CD4-positive, alpha-beta T cell (primary cell): ENCODE measurements around the gene FGF4. TPM values are rescaled to one million over a fixed set of nuclear protein-coding genes. Genes with fewer than 3 reads are reported as not detected.

Experiments used
- ATAC-seq: fragments of 200-7000 bp; cut with Tn5 transposase; one replicate; pipeline ENCODE4 v1.10.0; 2022; ENCODE audit warnings: mild to moderate bottlenecking; ENCODE audit not compliant: poor library complexity
- CTCF ChIA-PET: fragments of 350-600 bp; sonication (Branson Sonifier 250); formaldehyde crosslinking; loops from one replicate; lab custom pipeline; 2021; ENCODE audit warnings: antibody characterized with exemption, inconsistent platforms; lab: Charles Lee
- POLR2A ChIA-PET: fragments of 350-600 bp; sonication (Branson Sonifier 250); formaldehyde crosslinking; loops from one replicate; lab custom pipeline; 2021; ENCODE audit warnings: antibody characterized with exemption, inconsistent platforms; lab: Charles Lee
- DNase-seq, 14 experiments: peaks; one replicate each; pipeline ENCODE4 v3.0.0-alpha.2; 2013 to 2020; ENCODE audit warnings: mixed read lengths in 2 of 14
- H3K27ac ChIP-seq, 2 donors: one replicate each; pipeline versions ENCODE4 v1.5.1 to v1.7.0; 2013; ENCODE audit warnings: low read length in 2 of 2, low read depth in 1 of 2, mild to moderate bottlenecking in 1 of 2
- H3K27me3 ChIP-seq, 2 experiments: 1 replicate in 1 of 2; 2 replicates in 1 of 2; pipeline versions ENCODE4 v1.6.1 to v1.7.0; 2013; ENCODE audit warnings: low read length in 2 of 2, control low read depth in 1 of 2, mild to moderate bottlenecking in 1 of 2, moderate library complexity in 1 of 2; ENCODE audit not compliant: insufficient read depth in 2 of 2, control insufficient read depth in 1 of 2
- H3K36me3 ChIP-seq: one replicate; pipeline ENCODE4 v1.6.1; 2013; ENCODE audit warnings: low read length, control low read depth; ENCODE audit not compliant: insufficient read depth
- H3K4me1 ChIP-seq: one replicate; pipeline ENCODE4 v1.6.1; 2013; ENCODE audit warnings: low read length, control low read depth; ENCODE audit not compliant: insufficient read depth
- H3K4me3 ChIP-seq: one replicate; pipeline ENCODE4 v1.5.1; 2013; ENCODE audit warnings: mild to moderate bottlenecking, low read length, moderate library complexity
- H3K9me3 ChIP-seq, 2 experiments: 1 replicate in 1 of 2; 2 replicates in 1 of 2; pipeline versions ENCODE4 v1.6.1 to v1.7.0; 2013; ENCODE audit warnings: low read length in 2 of 2, mild to moderate bottlenecking in 2 of 2, control low read depth in 1 of 2, moderate library complexity in 1 of 2; ENCODE audit not compliant: control insufficient read depth in 1 of 2, insufficient read depth in 1 of 2
- H3K27ac Mint-ChIP-seq: one replicate; pipeline ENCODE4 v1.8.0; 2020; ENCODE audit warnings: mixed read lengths
- H3K27me3 Mint-ChIP-seq: one replicate; pipeline ENCODE4 v1.8.0; 2021; ENCODE audit warnings: mixed read lengths
- H3K36me3 Mint-ChIP-seq: one replicate; pipeline ENCODE4 v1.8.0; 2021; ENCODE audit warnings: low read depth, mixed read lengths
- H3K4me1 Mint-ChIP-seq: one replicate; pipeline ENCODE4 v1.8.0; 2021; ENCODE audit warnings: low read depth, mixed read lengths
- H3K4me3 Mint-ChIP-seq: one replicate; pipeline ENCODE4 v1.8.0; 2020; ENCODE audit warnings: mild to moderate bottlenecking, mixed read lengths
- H3K9me3 Mint-ChIP-seq: one replicate; pipeline ENCODE4 v1.8.0; 2020; ENCODE audit warnings: mixed read lengths
- intact Hi-C, 2 experiments: fragments of 100-400 bp; cut with DNase I in 1 of 2; cut with micrococcal nuclease in 1 of 2; formaldehyde crosslinking; loops; one replicate each; pipeline versions ENCODE4 v1.15.1 to v1.9.0; 2023 to 2025; cut with DNase I, micrococcal nuclease
- total RNA-seq, 174 experiments: library from RNA in 2 of 174; stranded (reverse) in 2 of 174; gene quantifications; one replicate each; pipeline ENCODE4 v1.2.3 and lab custom pipeline; 2021 to 2026
- TF ChIP-seq, protein P1 (sequence below): fragments of 200-600 bp; IDR thresholded peaks from one replicate; pipeline ENCODE4 v1.8.0; 2022; ENCODE audit warnings: antibody characterized with exemption, mild to moderate bottlenecking

FGF4 gene
- total RNA-seq, 2 experiments from 2014 or later = not detected

DNA sequence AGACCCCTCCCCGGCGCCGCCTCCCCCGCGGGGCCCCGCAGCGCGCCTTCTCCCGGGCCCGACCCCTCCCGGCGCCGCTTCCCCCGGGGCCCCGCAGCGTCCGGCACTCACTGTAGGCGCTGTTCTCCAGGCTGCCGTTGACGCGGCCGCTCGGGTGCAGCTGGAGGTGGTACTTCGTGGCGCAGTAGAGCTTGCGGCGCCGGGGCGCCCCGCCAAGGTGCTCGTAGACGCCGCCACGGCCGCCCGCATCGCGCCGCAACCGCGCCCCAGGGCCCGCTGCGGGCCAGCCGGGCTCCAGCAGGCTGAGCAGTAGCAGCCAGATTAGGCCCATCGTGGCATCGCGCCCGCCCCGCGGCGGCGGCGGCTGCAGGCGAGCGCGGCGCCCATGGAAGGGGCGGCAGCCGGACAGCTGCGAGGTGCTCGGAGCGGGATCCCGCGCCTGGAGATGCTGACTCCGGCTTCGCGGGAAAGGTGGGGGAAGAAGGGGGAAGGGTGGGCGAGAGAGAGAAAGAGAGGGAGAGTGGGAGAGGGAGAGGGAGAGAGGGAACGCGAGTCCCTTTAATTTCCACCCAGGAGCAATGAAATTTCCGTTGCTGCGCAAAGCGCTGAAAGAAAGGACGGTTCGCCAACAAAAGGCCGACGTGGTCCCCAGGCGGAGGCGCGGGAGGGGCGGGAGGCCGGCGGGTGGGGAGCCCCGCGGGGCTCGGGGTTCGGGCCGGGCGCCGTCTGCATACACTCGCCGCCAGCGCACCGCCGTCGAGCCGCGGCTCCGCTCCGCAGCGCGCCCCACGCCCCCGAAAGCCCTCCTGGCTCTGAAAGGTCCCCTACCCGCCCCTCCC lies 43.7 kb upstream of the FGF4 start, which contains the start of gene FGF3:
TSS of gene FGF3 (minus strand) at position 814 of the 839 bp plus-strand sequence. CDS start at position 331, 483 bp downstream.
- no peaks in the 10 kb centered on the region for H3K36me3 ChIP-seq
- Mint-ChIP-seq H3K36me3 (no peaks in the 10 kb centered on the region), H3K4me1 (no peaks in the 10 kb centered on the region), H3K4me3 (no peak within 1 kb of the TSS), H3K27ac (no peak within 1 kb of the TSS), H3K9me3 (no peaks in the 10 kb centered on the region), H3K27me3 (peaks cover 52% of the 10 kb centered on the region)
- H3K4me1 ChIP-seq = no peaks in the 10 kb centered on the region
- TF ChIP-seq, protein P1, sequence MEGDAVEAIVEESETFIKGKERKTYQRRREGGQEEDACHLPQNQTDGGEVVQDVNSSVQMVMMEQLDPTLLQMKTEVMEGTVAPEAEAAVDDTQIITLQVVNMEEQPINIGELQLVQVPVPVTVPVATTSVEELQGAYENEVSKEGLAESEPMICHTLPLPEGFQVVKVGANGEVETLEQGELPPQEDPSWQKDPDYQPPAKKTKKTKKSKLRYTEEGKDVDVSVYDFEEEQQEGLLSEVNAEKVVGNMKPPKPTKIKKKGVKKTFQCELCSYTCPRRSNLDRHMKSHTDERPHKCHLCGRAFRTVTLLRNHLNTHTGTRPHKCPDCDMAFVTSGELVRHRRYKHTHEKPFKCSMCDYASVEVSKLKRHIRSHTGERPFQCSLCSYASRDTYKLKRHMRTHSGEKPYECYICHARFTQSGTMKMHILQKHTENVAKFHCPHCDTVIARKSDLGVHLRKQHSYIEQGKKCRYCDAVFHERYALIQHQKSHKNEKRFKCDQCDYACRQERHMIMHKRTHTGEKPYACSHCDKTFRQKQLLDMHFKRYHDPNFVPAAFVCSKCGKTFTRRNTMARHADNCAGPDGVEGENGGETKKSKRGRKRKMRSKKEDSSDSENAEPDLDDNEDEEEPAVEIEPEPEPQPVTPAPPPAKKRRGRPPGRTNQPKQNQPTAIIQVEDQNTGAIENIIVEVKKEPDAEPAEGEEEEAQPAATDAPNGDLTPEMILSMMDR = no peak
- H3K9me3 ChIP-seq = peaks cover 0 to 8% of the 10 kb centered on the region in 2 experiments
- CTCF ChIA-PET = no interaction called here
- intact Hi-C loops = no loop called here
- POLR2A ChIA-PET = no interaction called here
- ATAC-seq (no peak), DNase-seq (no peak)
- H3K27me3 ChIP-seq = peaks cover 19 to 53% of the 10 kb centered on the region in 2 experiments
- H3K27ac ChIP-seq = no peak within 1 kb of the TSS
- H3K4me3 ChIP-seq = no peak within 1 kb of the TSS

DNA sequence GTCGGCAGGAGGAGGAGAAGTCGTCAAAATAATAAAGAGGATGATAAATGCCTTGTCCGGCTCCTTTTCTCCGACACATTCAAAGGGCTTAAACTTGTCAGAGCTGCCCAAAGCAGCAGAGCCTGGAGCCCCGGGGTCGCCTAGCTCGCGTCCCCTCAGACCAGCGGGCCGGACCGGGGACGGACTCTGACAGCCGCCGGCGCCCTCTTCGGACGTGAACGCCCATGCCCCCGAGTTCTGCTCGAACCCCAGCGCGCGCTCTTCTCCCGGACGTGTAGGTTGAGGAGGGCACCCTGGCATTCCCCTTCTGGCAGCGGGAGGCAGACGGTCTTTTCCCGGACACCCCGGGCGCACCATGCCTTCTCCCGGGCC lies 43.1 kb upstream of the FGF4 start:
- Histone ChIP-seq H3K4me3 (no peak overlapping the region), H3K27ac (no peak overlapping the region), H3K9me3 (peaks cover 0 to 8% of the 10 kb centered on the region in 2 experiments), H3K36me3 (no peaks in the 10 kb centered on the region), H3K27me3 (peaks cover 19 to 53% of the 10 kb centered on the region in 2 experiments), H3K4me1 (no peaks in the 10 kb centered on the region)
- POLR2A ChIA-PET = no interaction called here
- Mint-ChIP-seq H3K9me3 (no peaks in the 10 kb centered on the region), H3K27ac (no peak overlapping the region), H3K4me3 (no peak overlapping the region), H3K4me1 (no peaks in the 10 kb centered on the region), H3K27me3 (peaks cover 52% of the 10 kb centered on the region), H3K36me3 (no peaks in the 10 kb centered on the region)
- no peak for ATAC-seq
- DNase-seq = no peak
- CTCF ChIA-PET = no interaction called here
- intact Hi-C loops = no loop called here
- TF ChIP-seq, protein P1 = no peak

DNA sequence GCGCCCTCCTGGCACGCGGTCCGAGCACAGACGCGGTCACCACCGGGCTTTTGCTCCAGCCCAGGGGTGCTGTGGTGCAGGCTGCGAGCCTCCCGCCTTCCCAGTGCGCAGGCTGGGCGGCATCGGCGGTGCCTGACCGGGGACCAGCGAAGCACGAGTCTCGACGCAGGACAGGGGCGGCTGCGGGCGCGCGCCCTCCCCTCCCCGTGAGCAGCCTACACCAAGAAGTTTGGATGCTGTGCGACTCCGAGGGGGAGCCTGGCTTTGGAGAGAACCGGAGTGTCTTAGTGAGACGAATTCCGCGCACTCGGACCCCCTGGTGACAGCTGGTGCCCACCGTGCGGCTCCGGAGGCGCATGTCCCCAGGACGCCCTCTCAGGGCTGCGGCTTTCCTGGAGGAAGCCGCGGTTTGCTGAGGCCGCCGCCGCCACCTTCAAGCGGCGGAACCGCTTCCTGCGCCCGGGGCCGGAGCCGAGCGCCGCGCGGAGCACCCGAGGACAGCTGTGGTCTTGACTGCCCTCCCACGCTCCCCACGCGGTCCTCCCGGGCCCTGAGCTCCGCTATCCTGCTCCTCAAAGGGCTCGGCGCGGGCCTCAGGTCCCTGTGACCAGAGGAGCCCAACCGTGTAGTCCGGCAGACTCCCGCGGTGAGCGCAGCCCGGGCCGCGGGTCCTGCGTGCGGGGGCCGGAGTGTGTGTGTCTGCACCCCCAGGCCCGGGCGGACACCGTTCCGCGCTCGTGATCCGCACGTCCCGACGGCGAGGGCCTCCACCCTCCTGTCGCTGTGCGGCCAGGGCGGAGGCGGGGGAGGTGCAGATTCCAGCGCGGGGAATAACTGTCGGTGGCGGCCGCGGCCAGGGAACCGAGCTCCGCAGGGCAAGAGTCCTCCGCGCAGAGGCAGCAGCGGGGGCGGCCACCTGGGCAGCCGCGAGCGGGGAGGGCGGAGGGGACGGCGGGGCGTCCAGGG lies 42.4 kb upstream of the FGF4 start:
- H3K27me3 Mint-ChIP-seq = peaks cover 54% of the 10 kb centered on the region

More for the DNA sequence above, 42.4 kb upstream of the FGF4 start:
- H3K27ac ChIP-seq = no peak overlapping the region
- DNase-seq (no peak), ATAC-seq (no peak)
- intact Hi-C loops = no loop called here
- Mint-ChIP-seq H3K9me3 (no peaks in the 10 kb centered on the region), H3K4me3 (no peak overlapping the region), H3K36me3 (no peaks in the 10 kb centered on the region), H3K27ac (no peak overlapping the region), H3K4me1 (no peaks in the 10 kb centered on the region)
- TF ChIP-seq, protein P1 = no peak
- ChIA-PET POLR2A (no interaction called here), CTCF (no interaction called here)
- no peaks in the 10 kb centered on the region for H3K4me1 ChIP-seq
- H3K4me3 ChIP-seq = no peak overlapping the region
- peaks cover 19 to 53% of the 10 kb centered on the region in 2 experiments for H3K27me3 ChIP-seq
- H3K36me3 ChIP-seq = no peaks in the 10 kb centered on the region
- H3K9me3 ChIP-seq = peaks cover 0 to 8% of the 10 kb centered on the region in 2 experiments
